PC-9 (cell line): Measurements from ENCODE around the gene PTOV1.

Experiments
- CTCF ChIP-seq: fragments of 200-600 bp; sonication (generic); conservative IDR thresholded peaks from 2 replicates; pipeline ENCODE4 v1.6.1; 2017; ENCODE audit warnings: mixed run types, antibody characterized with exemption, mild to moderate bottlenecking, moderate library complexity
- EZH2 ChIP-seq: fragments of 200-600 bp; sonication (generic); IDR thresholded peaks from 2 replicates; pipeline ENCODE4 v1.8.0; 2017; ENCODE audit warnings: antibody characterized with exemption, low read depth

GRCh38 chr19:49830766-49831165 is 20.2 kb upstream of the PTOV1 start:
- no peak for TF ChIP-seq EZH2
- no peak for TF ChIP-seq CTCF
